ENCODE measurements around the gene ABCC11. TPM values are rescaled to one million over a fixed set of nuclear protein-coding genes. Genes with fewer than 3 reads are reported as not detected.

Gene ABCC11
- polyA plus RNA-seq (ENCODE audit: insufficient read length), result 0.18 TPM

DNA sequence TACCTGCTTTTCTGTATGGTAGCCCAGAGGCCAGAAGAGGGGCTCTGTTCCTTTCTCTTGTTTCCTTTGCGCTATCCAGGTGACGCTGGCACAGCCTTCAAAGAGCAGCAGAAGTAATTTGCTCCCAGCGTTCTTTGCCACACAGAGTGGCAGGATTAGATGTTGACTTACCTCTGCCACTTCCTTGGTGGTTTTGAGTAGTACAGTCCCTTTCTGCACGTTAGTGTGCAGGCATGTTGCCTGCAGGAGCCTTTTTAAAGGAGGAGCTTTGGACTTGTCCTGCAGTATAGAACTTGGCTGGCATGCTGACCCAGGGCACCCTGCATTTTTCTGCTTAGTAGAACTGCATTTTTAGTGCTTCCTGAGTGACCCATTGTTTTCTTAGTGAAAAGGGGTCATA lies at the start of gene ABCC11:
Gene ABCC11, minus strand, starts transcription at position 229 of the 400 bp plus-strand sequence. CDS start 15,618 bp downstream, outside the sequence.
- no peak for DNase-seq (ENCODE audit: low read depth)

DNA sequence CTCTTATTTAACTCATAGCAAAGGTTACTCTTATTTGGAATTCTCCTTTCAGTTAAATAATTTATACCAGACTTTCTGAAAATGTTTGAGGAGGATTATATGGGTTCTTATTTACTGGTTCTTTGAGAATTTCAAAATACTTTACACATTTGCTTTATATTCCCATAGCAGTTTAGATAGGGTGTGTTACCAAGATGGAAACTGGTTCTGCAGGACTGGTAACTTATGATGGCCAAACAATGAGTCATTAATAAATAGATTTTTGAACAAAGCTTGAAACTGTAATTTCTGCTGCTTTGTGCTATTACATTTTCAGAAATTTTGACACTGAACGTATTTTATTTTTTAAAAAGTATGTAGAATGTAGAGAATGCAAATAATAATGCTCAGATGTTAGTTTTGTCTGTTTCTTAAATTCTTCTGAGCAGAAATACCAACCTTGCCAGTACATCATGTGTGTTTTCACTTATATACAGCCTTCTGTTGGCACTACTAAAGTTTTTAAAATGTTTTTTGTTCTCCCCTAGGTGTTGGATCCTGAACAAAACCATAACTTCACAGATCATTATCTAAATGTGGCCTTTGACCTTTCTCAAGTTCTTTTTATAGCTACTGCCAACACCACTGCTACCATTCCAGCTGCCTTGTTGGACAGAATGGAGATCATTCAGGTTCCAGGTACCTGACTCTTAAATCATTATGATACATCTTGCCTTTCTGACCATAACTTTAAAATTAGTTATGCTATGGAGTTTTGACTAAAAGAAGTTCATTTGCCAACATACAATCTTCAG lies 48.3 kb upstream of the ABCC11 start:
- DNase-seq (ENCODE audit: low read depth), result no peak

DNA sequence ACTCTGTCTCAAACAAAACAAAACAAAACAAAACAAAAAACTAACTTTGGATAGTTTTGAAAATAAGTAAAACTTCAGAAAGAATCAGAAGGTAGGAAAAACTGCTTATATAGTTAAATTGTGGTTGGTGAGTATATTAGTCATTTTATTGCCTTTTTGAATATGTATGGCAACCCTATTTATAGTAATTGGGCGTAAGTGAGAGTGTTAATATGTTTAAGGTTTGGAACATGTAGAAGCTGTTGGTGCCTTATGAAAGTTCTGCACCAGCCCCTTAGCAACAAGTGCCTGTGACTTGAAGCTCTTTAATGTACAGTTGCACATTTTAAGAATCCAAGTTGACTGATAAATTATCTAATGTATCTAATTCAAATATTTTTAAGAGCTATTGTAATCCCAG lies 47.4 kb upstream of the ABCC11 start:
- no peak for DNase-seq (ENCODE audit: low read depth)

DNA sequence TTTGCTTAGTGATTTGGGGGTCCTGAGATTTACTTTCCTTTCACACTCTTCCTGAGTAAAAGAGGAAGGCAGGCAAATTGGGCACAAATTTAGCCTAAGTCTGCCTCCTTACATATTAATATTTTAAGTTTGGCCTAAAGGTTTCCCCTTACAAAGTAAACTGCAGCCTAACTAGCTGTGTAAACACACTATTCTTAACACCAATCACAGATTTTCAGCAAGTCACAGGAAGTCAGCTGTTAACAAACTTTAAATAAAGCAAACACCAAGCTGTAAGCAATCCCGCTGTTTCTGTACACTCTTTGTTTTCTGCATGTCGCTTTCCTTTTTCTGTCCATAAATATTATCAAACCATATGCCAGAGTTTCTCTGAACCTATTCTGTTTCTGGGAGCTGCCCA lies 45.1 kb upstream of the ABCC11 start:
- DNase-seq (ENCODE audit: low read depth), result no peak

DNA sequence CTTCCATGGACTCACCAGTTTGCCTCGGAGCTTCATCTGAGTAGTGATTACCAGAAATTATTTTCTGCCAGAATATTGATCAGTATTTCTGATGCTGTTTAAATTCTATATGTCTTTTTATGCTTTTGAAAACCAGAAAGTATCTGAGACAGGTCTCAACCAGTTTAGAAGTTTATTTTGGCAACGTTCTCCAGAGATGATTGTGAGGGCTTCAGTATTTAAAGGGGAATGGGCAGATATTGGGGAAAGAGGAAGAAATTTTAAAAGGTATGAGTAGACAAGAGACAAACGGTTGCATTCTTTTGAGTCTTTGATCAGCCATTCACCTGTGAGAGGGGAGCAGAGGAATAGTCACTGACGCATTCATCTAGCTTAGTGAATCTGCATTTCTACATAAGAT lies 44.4 kb upstream of the ABCC11 start:
- no peak for DNase-seq (ENCODE audit: low read depth)

DNA sequence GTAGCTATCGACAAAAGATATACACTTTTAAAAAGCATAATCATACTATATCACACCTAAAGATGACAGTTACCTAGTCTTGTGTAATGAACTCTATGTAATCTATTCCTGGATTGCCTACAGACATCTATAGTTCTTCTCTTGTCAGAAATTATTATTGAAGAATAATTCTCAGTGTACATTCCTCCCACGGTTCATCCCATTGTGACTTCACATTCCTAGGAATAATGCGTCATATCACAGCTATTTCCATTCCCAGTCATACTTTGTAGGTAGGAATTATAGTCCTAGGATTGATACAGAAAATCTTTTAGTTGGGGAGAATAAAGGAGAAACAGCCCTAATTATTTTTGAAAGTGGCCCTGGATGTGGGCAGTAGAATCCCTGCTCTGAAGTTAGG lies 44.0 kb upstream of the ABCC11 start:
- DNase-seq (ENCODE audit: low read depth), result no peak

DNA sequence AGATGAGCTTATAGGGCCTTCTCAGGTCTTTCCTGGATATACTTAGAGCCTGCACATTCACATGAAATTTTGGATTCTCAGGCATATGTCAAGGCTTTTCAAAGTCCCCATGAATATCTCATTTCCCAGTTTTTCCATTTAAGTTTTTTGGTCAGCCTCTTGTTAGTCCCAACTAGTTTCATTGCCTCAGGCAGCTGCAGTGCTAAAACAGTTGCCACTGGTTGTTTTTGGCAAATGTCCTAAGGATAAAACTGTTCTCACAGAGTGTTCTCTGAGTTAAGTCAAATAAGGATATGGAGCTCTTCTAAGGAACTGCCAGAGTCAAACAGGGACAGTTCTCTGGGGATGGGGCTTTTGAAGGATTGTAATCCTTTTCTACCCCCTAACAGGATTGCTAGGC lies 39.9 kb upstream of the ABCC11 start:
- DNase-seq (ENCODE audit: low read depth), result no peak

DNA sequence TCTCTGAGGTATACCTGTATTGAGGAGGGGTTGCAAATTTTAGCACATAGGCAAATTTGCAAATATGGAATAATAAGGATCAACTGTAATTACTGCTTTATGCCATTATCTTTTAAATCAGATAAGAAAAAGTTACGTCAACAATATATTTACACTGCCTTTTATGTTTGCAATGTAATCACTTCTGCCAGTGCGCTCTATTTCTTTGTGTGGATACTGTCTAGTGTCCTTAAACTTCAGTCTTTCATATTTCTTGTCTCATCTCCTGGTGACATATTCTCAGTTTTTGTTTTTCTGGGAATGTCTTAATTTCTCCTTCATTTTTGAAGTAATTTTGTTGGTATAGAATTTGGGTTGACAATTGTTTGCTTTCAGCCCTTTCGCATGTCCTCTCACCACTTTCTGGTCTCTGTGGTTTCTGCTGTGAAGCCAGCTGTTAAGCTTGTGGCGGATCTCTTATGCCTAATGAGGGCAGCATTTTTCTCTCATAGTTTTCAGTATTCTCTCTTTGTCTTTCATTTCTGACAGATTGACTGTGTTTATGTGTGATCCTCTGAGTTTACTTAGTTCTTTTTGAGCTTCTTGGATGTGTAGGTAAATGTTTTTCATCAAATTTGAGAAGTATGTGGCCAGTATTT lies 37.6 kb upstream of the ABCC11 start:
- DNase-seq (ENCODE audit: low read depth), result no peak

DNA sequence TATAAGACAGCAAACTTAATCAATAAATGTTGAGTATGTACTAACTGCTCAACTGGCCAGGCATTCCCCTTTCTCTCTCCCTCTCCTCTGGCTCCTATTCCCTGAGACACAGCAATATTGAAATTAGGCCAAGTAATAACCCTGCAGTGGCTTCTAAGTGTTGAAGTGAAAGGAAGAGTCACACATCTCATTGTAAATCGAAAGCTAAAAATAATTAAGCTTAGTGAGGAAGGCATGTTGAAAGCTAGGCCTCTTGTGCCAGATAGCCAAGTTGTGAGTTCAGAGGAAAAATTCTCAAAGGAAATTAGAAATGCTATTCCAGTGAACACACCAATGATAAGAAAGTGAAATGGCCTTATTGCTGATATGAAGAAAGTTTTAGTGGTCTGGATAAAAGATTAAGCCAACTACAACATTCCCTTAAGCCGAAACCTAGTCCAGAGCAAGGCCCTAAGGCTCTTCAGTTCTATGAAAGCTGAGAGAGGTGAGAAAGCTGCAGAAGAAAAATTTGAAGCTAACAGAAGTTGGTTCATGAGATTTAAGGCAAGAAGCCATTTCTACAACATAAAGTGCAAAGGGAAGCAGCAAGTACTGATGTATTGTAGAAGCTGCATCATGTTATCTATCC lies 35.4 kb upstream of the ABCC11 start:
- no peak for DNase-seq (ENCODE audit: low read depth)

DNA sequence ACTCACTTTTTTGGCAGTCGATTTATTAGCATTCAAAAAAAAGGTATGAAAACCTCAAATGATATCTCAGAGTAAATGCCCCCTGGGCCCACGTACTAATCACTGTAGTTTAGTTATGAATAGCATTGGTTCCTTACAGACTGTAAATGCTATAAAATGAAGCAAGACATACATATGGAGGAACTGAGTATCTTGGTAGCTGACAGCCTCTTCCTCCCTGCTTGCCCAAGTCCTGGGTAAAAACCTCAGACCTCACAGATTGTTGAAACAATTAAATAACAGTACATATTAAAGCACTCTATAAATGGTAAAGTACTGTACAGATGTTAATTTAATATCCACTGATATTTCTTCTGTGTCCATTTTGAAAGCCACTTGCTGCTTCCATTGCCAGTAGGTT lies 33.2 kb upstream of the ABCC11 start:
- no peak for DNase-seq (ENCODE audit: low read depth)

DNA sequence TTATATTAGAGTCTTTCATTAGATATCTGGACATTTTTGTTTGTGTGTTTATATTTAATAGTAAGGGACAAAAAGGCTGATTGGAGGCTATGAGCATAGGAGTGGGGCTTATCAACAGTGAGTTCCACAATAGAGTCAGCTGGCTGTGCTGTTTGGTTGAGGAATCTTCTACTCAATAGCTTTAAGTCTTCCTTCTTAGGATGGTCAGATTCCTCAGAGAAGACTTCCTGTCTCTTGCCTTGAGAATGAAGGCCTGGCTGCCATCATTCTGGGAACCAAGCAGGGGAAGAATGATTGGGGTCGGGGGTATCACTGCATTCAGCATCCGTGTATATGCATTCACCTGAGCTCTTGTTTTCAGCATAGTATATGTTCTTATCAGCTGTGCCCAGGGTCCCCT lies 31.9 kb upstream of the ABCC11 start:
- DNase-seq (ENCODE audit: low read depth), result no peak

DNA sequence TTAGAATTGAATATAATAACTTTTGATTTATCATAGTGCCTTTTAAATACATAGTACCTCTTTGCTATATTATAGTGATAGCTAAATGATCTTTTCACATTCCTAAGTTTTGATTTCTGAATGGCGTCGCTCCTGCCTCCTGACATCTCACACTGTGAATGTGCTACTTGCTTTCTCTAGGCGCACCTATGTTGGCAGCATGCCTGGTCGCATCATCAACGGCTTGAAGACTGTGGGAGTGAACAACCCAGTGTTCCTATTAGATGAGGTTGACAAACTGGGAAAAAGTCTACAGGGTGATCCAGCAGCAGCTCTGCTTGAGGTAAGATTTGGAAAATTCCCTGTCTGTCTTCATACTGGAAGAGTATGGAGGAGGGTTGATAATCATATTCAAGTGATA lies 29.8 kb upstream of the ABCC11 start:
- no peak for DNase-seq (ENCODE audit: low read depth)

DNA sequence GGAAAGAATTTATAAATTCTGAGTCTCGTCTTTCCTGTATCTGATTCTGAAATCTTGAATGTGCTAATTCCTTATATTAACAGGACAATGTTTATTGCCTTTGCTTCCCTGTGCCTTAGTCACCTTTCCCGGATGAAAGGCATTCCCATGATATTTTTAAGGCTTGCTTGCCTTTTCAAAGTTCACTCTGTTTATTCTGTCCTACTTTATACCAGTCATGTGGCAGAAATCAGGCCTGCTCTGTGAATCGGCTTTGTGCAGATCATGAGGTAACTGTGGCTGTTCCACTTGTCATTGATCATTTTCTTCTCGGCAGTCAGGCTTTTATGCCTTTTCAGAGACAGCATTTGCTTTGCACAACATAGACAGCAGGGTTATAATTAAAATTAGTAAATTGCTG lies 28.8 kb upstream of the ABCC11 start:
- DNase-seq (ENCODE audit: low read depth), result no peak

DNA sequence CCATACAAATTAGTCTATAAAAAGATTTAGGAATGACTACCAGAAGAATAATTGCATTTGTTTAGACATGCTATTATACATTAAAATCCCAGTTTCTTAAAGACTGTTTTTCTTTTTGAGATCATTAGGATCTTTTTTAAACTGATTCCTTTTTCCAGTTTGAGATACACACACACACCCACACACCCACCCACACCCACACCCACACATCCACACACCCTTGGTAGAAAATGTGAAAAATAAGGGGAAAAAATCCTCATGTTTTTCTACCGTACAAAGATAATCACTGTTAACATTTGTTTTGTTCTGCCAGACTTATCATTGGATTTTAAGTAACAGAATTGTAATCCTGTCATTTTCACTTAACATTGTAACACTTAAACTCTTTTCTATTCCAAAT lies 27.1 kb upstream of the ABCC11 start:
- no peak for DNase-seq (ENCODE audit: low read depth)

DNA sequence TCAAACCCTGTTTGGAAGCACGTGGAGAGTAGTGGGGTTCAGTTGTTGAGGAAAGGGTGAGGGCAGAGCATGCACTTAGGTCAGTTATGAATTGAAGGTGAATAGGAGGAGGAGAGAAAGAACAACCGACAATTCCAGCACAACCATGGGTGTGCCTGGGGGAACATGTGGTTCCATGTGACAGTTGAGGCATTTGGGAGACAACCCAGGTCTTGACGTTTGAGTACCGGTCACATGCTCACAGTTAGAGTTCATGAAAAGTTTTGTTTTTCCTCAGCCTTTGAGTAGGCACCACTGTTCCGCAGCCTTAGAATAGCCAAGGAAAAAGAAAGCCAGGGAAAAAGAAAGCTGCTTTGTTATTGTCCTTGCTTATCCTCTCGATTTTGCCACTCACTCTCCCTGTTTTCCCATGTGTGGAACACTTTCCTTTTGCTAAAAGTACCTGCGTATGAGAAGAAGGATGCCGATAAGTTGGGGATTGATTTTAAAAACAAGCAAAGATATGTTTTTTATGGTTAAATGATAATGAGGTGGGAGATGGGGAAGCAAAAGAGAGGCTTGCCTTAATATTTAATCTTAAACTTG lies 25.6 kb upstream of the ABCC11 start:
- no peak for DNase-seq (ENCODE audit: low read depth)

DNA sequence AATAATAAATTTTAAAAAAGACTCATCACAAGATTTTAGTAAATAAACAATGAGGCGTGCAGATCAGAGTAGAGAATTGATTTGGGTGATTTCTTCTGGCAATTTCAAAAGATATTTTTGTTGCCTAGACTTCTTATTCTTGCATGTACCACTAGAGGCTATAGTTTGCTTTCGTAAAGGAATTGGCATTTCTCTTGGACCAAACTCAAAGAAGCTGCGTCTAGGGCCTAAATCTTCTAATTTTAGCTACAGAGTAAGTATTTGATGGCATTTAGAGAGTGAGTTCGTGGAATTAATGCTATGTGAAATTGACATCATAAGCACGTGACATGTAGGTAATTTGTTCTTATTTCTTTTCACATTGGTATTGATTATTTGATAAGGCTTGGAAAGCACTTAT lies 24.4 kb upstream of the ABCC11 start:
- no peak for DNase-seq (ENCODE audit: low read depth)

DNA sequence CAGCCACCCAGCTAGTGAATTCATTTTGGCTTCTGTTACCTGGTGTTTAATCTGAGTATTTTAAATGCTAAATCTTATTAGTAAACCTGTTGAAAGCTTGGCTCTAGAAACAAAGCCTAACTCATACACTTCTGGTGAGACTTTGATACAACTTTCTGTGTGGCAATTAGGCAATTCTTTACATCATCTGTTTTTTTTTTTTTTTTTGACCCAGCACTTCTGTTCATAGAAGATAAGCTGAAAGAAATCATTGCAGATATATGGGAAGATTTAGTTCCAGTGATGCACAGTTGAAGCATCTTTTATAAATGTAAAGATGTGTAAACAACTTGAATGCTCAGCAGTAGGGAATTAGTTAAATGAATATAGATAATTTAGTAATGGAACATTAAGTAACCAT lies 21.7 kb upstream of the ABCC11 start:
- no peak for DNase-seq (ENCODE audit: low read depth)

DNA sequence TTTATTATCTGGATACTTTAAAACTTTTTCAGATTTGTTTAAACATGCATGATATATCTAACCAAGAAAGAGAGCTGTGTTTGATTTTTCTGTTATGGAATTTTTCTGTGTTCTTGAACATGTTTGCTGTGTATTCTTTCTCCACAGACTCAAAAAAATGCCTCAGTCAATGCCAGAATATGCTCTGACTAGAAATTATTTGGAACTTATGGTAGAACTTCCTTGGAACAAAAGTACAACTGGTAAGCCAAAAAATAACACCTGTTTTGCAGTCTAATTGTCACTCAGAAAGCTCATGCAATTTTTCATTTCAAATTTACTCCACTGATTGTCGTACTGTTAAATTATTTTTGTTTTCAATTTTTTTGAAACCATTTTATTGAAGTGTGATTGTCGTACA lies 15.3 kb upstream of the ABCC11 start:
- DNase-seq (ENCODE audit: low read depth), result no peak

DNA sequence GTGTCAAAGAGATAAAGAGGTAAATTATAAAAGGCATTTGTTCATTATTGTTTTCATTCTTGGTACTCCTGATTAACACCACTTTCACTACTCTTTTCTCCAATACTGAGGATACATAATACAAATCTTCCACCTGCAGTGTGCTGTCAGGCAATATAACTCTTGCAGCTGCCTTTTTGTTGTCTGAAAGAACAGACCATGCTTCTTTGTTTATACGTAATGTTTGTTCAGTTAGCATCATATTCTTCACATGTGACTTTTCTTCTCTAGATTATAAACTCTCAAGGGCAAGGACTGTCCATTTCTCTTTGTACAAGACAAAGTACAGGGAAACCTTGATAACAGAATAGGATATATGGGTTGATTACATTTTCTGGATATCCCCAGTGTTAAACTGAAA lies 14.2 kb upstream of the ABCC11 start:
- no peak for DNase-seq (ENCODE audit: low read depth)

DNA sequence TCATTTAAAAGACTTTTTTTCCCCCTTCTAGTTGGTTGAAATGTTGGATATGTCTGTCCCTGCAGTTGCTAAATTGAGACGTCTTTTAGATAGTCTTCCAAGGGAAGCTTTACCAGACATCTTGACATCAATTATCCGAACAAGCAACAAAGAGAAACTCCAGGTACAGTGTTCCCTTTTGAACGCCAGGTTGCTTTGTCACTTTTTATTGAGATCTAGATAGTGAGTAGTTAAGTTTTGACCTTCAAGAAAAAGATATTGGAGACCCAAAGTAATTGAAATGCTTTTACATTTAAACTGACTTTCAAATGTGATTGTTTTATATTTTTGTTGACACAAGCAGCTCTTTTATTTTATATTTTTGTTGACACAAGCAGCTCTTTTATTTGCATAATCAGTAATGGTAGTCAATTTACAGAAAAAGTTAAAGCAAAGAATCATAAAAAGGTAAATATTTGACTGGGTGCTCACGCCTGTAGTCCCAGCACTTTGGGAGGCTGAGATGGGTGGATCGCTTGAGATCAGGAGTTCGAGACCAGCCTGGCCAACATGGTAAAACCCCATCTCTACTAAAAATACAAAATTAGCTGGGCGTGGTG lies 9.3 kb upstream of the ABCC11 start:
- DNase-seq (ENCODE audit: low read depth), result no peak

DNA sequence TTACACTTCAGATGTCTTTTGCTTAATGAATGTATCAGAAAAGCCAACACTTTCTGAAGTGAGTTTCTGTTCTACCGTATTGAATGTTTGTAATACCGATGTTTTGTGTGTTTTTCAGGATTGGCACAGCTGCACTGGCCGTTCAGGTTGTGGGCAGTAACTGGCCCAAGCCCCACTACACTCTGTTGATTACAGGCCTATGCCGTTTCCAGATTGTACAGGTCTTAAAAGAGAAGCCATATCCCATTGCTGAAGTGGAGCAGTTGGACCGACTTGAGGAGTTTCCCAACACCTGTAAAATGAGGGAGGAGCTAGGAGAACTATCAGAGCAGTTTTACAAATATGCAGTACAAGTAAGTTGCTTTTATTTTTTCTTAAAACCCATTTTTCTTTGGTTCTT lies 4.7 kb upstream of the ABCC11 start:
- no peak for DNase-seq (ENCODE audit: low read depth)

DNA sequence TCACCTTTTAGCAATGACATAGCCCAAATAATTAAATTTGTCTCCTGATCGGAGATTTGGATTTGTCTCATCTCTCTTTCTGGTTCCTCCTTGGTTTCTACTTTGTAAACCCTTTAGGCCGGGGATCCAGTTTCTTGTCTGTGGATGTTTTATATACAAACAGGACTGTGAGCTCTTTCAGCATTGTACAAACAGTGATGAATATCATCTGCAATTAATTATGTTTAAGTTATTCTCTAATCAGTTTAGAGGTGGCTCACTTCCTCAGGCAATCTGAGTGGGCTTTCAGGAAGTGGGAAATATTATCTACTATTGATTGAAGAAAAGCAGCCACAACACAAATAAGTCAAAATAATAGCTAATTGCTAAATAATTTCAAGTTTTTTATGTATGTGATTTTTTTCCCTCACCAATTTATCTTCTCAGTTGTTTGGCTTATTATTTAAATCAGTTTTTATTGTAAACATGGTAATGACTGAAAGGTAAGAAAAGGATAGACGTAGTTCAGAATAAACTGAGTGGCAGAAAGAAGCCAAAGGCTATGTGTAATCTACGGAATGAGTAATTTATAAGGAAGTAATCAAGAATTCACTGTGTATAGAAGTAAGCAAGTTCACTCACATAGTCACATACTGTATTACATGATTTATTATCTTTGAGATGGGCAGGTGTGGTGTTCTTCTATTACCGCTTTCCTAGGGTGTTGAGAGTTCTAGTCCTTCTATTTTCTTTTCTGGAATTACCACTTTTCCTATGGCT lies 3.4 kb upstream of the ABCC11 start:
- no peak for DNase-seq (ENCODE audit: low read depth)
